Nephron (organoid): Measurements from ENCODE around the gene NSMCE1.
A peak's percentile ranks its signal among the peaks of the same experiment; 100 is the strongest.

Experiments
- H3K27ac Mint-ChIP-seq, 3 experiments: 2 replicates each; pipeline ENCODE4 v1.8.0; 2020; ENCODE audit warnings: mixed read lengths in 3 of 3, mild to moderate bottlenecking in 2 of 3, moderate library complexity in 1 of 3
- H3K27me3 Mint-ChIP-seq: 2 replicates; pipeline ENCODE4 v1.8.0; 2021; ENCODE audit warnings: low read depth, mild to moderate bottlenecking, moderate library complexity, mixed read lengths
- H3K36me3 Mint-ChIP-seq: 2 replicates; pipeline ENCODE4 v1.8.0; 2020; ENCODE audit warnings: low read depth, mixed read lengths
- H3K4me1 Mint-ChIP-seq: 2 replicates; pipeline ENCODE4 v1.8.0; 2020; ENCODE audit warnings: mixed read lengths
- H3K4me3 Mint-ChIP-seq, 3 experiments: 2 replicates each; pipeline ENCODE4 v1.8.0; 2020; ENCODE audit warnings: mild to moderate bottlenecking in 3 of 3, mixed read lengths in 3 of 3, moderate library complexity in 2 of 3
- H3K9me3 Mint-ChIP-seq: 2 replicates; pipeline ENCODE4 v1.8.0; 2020; ENCODE audit warnings: mixed read lengths
- TF ChIP-seq, protein P1 (sequence below), 3 experiments: fragments of 200-600 bp; sonication (generic); IDR thresholded peaks; one replicate each; pipeline ENCODE4 v1.5.0; 2021; ENCODE audit warnings: antibody characterized with exemption in 3 of 3; ENCODE audit not compliant: unreplicated experiment in 3 of 3

Gene NSMCE1

DNA sequence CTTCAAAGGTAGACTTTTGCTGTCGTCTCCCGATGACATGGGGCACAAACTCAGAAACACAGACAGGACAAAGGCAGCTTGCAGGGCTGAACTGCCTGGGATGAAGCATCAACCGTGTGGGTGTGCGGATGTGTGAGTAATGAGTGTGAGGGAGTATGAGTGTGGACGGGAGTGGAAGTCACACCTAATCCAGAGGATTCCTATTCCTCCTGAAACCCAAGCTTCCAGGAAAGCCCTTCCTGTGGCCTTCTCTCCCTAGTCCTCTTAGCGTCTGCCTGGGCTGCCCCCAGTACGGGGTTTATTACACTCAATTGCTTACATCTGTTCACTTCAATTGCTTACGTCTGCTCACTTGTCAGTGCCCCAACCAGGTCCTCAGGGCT is 42.9 kb upstream of the NSMCE1 start:
- TF ChIP-seq, protein P1, sequence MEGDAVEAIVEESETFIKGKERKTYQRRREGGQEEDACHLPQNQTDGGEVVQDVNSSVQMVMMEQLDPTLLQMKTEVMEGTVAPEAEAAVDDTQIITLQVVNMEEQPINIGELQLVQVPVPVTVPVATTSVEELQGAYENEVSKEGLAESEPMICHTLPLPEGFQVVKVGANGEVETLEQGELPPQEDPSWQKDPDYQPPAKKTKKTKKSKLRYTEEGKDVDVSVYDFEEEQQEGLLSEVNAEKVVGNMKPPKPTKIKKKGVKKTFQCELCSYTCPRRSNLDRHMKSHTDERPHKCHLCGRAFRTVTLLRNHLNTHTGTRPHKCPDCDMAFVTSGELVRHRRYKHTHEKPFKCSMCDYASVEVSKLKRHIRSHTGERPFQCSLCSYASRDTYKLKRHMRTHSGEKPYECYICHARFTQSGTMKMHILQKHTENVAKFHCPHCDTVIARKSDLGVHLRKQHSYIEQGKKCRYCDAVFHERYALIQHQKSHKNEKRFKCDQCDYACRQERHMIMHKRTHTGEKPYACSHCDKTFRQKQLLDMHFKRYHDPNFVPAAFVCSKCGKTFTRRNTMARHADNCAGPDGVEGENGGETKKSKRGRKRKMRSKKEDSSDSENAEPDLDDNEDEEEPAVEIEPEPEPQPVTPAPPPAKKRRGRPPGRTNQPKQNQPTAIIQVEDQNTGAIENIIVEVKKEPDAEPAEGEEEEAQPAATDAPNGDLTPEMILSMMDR (IDR thresholded peaks at IDR 0.05; ENCODE audit: unreplicated experiment in 3 of 3) = no peak
- Mint-ChIP-seq H3K4me3 (peak overlapping the region; percentile 42 to 63 (median 59)), H3K36me3 (no peaks in the 10 kb centered on the region), H3K27me3 (peaks cover 40% of the 10 kb centered on the region), H3K27ac (peak overlapping the region in 2 of 3 experiments; percentile 45 to 48), H3K9me3 (peaks cover 2% of the 10 kb centered on the region), H3K4me1 (peaks cover 29% of the 10 kb centered on the region)

DNA sequence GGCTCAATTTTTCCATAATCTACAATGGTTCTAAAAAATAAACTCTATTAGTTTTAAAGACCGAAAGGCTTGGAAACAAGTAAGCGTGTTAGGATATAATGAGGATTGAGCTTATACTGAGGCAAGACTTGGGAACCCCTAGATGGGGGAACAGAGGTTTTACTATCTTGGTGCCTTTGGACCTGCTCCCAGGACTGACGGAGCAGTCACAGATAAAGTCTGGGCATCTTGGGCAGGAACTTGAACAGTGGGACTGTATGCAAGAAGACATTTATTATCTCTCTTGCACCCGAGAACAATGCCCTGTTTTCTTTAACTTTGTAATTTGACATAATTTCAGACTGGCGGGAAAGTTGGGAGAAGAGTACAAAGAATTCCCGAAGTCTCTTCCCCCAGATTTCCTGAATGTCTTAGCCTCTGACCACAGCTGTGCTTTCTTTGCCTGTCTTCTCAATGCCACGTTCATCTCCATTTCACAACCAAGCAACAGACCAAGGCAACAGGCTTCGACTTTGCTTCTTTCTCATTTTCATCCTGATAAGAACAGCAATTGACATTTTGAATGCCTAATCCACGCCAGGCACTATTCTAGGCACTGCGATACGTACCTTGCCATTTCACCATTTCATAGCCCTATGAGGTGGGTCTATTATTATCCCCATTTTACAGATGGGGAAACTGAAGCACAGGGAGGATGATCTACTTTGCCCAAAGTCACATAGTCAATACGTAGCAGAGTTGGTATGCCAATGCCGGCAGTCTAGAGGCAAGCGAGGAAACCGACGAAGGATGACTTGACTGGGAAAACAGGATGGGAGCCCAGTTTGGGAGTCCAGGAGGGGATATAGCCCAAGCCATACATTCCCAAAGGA is 42.2 kb upstream of the NSMCE1 start:
- peaks cover 29% of the 10 kb centered on the region for H3K4me1 Mint-ChIP-seq
- peaks cover 41% of the 10 kb centered on the region for H3K27me3 Mint-ChIP-seq
- H3K36me3 Mint-ChIP-seq = no peaks in the 10 kb centered on the region
- TF ChIP-seq, protein P1 (IDR thresholded peaks at IDR 0.05; ENCODE audit: unreplicated experiment in 3 of 3) = no peak
- peaks cover 2% of the 10 kb centered on the region for H3K9me3 Mint-ChIP-seq
- H3K4me3 Mint-ChIP-seq = peak overlapping the region; percentile 29 to 63 (median 42)
- H3K27ac Mint-ChIP-seq = peak overlapping the region; percentile 4 to 48 (median 45)

DNA sequence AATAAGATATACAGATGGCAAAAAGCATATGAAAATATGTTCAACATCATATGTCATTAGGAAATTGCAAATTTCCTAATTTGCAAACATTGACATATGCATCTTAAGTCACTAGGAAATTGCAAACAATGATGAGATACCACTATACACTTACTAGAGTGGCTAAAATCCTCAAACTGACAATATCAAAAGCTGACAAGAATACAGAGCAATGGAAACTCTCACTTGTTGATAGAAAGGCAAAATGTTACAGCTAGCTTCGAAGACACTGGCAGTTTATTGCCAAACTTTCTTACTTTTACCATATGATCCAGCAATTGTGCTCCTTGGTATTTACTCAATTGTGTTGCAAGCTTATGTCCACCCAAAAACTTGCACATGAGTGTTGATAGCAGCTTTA is 40.2 kb upstream of the NSMCE1 start:
- Mint-ChIP-seq H3K27ac (no peak overlapping the region), H3K9me3 (peaks cover 2% of the 10 kb centered on the region), H3K27me3 (peaks cover 29% of the 10 kb centered on the region), H3K36me3 (no peaks in the 10 kb centered on the region), H3K4me1 (peaks cover 30% of the 10 kb centered on the region), H3K4me3 (no peak overlapping the region)
- TF ChIP-seq, protein P1 (IDR thresholded peaks at IDR 0.05; ENCODE audit: unreplicated experiment in 3 of 3) = no peak

DNA sequence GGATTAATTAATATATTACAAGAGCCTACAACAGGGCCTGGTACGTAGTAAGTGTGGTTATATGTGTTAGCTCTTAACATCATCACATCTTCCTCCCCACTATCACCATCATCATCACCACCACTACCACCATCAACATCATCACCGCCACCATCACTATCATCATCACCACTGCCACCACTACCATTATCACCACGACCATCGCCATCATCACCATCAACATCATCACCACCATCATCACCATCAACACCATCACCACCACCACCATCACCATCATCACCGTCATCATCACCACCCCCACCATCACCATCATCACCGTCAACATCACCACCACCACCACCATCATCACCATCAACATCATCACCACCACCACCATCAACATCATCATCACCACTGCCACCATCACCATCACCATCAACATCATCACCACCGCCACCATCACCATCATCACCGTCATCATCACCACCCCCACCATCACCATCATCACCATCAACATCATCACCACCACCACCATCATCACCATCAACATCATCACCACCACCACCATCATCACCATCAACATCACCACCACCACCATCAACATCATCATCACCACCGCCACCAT is 37.4 kb upstream of the NSMCE1 start:
- peaks cover 2% of the 10 kb centered on the region for H3K9me3 Mint-ChIP-seq
- H3K36me3 Mint-ChIP-seq = no peaks in the 10 kb centered on the region
- TF ChIP-seq, protein P1 (IDR thresholded peaks at IDR 0.05; ENCODE audit: unreplicated experiment in 3 of 3) = no peak
- H3K27me3 Mint-ChIP-seq = peaks cover 21% of the 10 kb centered on the region
- H3K4me3 Mint-ChIP-seq = no peak overlapping the region
- H3K4me1 Mint-ChIP-seq = peaks cover 11% of the 10 kb centered on the region
- no peak overlapping the region for H3K27ac Mint-ChIP-seq

DNA sequence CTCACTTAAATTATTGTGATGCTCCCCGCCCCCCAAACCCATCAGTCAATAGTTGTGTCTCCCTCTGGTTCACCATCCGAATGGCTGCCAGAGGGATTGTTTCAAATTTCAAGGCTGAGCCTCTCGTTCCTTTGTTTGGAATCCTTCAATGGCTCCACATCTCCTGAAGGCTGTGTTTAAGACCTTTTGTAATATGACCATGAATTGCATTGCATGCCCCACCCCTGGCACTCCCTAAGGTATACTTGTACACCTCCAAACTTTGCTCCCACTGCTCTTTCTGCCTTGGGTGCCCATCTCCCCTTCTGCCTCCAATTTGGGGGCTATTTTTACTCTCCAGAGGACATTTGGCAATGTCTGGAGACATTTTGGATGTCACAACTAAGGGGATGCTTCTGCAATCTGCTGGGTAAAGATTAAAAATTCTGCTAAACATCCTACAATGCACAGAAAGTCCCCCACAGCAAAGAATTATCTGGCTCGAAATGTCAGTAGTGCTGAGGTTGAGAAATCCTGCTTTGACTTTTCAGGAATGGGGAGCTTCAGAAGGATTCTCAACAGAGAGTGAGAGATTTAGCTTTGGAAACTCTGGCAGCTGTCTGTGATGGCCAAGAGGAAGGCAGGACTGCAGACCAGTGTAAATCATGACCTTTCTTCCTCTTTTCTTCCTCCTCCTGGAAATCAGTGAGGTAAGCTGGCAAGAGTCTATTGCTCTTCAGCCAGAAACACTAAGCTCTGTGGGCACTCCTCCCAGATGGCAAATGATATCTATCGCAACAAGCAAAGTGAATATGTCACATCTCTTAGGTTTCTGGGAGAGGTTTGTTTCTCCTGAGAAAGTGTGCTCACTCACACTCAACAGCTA is 36.5 kb upstream of the NSMCE1 start:
- H3K36me3 Mint-ChIP-seq = no peaks in the 10 kb centered on the region
- no peak overlapping the region for H3K4me3 Mint-ChIP-seq
- H3K4me1 Mint-ChIP-seq = peaks cover 11% of the 10 kb centered on the region
- H3K27ac Mint-ChIP-seq = peak overlapping the region in 1 of 3 experiments; percentile 29
- TF ChIP-seq, protein P1 (IDR thresholded peaks at IDR 0.05; ENCODE audit: unreplicated experiment in 3 of 3) = no peak
- H3K27me3 Mint-ChIP-seq = peaks cover 18% of the 10 kb centered on the region
- peaks cover 2% of the 10 kb centered on the region for H3K9me3 Mint-ChIP-seq
